ENCODE data around the gene OSR1.
"Not testable (repeated sequence)": the region's sequence is repeated elsewhere in the genome, so short reads cannot be mapped to it uniquely, and the experiment has no call there.

OSR1 gene

GRCh38 chr2:19330436-19330835 lies 28.0 kb downstream of the OSR1 start:
- no peak for DNase-seq

- DNase-seq: no peak
Measured at GRCh38 chr2:19329445-19329844, 29.0 kb downstream of the OSR1 start.

GRCh38 chr2:19327496-19327895 lies 30.9 kb downstream of the OSR1 start:
- no peak for DNase-seq

- DNase-seq: no peak
Measured at GRCh38 chr2:19321946-19322345, 36.5 kb downstream of the OSR1 start.

- DNase-seq: no peak
Measured at GRCh38 chr2:19320813-19321212, 37.6 kb downstream of the OSR1 start.

- no peak for DNase-seq
Measured at GRCh38 chr2:19319698-19320097, 38.7 kb downstream of the OSR1 start.

- no peak for DNase-seq
Measured at GRCh38 chr2:19319064-19319463, 39.4 kb downstream of the OSR1 start.

- no peak for DNase-seq
Measured at GRCh38 chr2:19313553-19313952, 44.9 kb downstream of the OSR1 start.

GRCh38 chr2:19312949-19313348 lies 45.5 kb downstream of the OSR1 start:
- DNase-seq: no peak

GRCh38 chr2:19306065-19306464 lies 52.4 kb downstream of the OSR1 start:
- not testable (repeated sequence) for DNase-seq

GRCh38 chr2:19305400-19306055 lies 52.9 kb downstream of the OSR1 start:
- DNase-seq: not testable (repeated sequence)

GRCh38 chr2:19301706-19302105 lies 56.7 kb downstream of the OSR1 start:
- DNase-seq: no peak

Measured in activated effector memory CD4-positive, alpha-beta T cell treated with Interleukin-2 at 50 U/mL for 16 hours (primary cell).